NCI-H774 (cell line): ENCODE results near the gene ZNF407.
"Not testable (repeated sequence)": the region's sequence is repeated elsewhere in the genome, so short reads cannot be mapped to it uniquely, and the experiment has no call there.

Source experiments
- DNase-seq: peaks from one replicate; lab custom pipeline; 2025; lab: John Stamatoyannopoulos, UW

Gene ZNF407

DNA sequence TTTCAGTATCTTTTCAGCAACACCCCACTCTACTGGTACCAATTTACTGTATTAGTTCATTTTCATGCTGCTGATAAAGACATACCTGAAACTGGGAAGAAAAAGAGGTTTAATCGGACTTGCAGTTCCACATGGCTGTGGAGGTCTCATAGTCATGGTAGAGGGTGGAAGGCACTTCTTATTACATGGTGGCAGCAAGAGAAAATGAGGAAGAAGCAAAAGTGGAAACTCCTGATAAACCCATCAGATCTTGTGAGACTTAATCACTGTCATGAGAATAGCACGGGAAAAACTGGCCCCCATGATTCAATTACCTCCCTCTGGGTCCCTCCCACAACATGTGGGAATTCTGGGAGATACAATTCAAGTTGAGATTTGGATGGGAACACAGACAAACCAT lies 374.1 kb downstream of the ZNF407 start:
- not testable (repeated sequence) for DNase-seq

DNA sequence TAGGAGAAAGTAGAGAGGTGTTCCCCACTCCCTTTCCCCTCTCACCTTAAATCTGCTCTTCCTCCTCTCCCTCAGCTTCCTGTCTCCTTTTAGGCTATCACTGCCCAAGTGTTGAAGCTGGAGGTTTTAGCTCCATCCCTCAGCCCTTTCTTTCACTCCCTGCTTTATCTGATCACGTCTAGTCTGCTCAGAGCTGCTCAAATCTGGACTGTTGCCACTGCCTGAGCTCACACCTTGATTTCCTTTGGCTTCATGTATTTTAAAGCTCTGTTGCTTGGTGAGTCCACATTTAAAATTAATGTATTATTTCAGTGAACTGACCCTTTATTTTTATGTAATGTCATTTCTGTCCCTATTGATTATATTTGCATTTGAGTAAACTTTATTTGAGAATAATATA lies 374.7 kb downstream of the ZNF407 start:
- DNase-seq = no peak

DNA sequence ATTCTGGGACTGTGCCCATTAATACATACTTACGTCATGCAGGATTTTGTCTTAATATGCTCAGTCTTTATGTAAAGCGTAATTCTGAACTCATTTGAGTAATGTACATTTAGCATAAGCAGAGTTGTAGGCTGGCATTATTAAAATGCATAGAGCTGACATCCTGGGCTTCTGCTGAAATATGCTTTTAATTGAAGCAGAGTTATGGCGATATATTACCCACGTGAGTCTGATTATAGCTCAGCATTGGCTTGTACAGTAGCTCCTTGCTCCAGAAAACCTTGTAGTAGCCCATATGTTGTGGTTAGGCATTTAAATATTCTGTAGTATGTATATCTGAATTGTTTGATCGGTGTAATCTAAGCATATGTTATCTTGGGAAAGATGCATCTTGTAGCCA lies 377.3 kb downstream of the ZNF407 start:
- DNase-seq = no peak

DNA sequence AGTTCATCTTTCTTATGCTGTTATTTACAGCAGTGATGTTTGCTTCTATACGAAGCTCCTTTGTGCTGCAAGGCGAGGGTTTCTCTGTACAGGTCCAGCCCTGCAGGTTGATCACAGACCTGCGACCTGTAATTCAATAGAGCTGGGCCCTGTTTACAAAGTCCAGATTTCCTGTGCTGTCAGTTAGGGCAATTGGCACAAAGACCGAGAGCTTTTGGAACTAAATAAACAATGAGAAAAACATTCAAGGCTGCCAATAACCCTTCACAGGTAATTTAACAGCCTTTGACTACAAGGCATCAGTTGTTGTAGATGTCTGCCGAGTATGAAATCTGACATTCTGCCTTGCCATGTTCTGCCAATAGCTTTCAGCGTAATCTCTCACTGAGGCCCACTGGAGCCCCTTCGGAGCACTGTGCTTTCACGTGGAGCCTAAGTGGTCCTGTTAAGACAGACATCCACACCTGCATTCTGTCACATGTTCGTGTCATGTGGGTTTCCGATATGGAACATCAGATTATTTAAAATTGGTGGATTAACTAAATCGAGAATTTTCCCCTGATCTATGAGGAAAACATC lies 378.8 kb downstream of the ZNF407 start:
- DNase-seq = peak; percentile 69

DNA sequence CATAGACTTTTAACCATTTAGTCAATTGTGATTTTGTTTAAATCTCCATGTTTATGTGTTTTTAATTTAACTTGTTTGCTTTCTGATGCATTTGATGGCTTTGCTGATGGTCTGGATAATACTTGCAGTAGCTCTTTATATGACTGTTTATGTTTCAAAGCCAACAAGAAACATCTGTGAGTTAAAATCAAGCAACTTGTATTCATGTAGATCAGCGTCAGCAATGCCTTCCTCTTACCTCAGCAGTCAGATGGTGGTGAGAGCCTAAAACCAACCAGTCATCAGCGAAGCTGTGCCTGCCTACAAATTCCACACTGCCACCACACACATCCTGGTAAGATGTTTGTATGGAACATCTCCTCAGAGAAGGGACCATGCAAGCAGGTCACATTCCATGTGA lies 379.4 kb downstream of the ZNF407 start:
- no peak for DNase-seq

DNA sequence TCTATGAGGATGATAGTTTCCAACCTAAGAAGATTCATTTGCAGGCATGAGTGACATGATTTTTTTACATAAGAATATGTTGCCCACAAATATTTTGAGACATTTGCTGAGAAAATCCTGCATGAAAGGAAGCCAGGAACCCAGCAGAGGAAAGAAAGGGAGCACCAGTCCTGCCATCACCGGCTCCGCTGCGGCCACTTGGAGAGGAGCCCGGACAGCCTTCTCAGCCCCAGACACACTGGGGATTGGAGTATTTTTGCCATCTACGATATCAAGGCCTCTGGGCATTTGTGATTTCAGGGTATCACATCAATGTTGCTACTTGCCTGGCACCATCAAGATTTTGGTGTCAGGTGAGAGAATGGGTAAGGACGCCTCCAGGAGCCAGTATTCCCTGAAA lies 383.0 kb downstream of the ZNF407 start:
- no peak for DNase-seq

DNA sequence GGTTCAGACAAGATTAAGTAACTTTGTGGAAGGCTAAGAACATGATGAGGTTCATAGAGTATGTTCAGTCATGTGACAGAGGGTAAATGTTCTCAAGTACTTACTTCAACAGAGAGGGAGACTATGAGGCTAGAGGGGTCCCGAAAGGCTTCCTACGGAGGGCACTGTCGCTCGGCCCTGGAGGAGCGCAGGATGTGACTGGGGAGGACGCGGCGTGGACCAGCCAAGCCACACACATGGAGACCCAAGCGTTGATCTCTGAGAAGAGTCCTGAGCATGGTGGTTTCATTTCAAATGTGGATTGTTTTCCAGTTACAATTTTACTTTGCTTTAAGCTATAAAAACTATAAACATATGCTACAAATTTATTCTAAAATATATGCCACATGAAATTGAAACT lies 383.8 kb downstream of the ZNF407 start:
- no peak for DNase-seq

DNA sequence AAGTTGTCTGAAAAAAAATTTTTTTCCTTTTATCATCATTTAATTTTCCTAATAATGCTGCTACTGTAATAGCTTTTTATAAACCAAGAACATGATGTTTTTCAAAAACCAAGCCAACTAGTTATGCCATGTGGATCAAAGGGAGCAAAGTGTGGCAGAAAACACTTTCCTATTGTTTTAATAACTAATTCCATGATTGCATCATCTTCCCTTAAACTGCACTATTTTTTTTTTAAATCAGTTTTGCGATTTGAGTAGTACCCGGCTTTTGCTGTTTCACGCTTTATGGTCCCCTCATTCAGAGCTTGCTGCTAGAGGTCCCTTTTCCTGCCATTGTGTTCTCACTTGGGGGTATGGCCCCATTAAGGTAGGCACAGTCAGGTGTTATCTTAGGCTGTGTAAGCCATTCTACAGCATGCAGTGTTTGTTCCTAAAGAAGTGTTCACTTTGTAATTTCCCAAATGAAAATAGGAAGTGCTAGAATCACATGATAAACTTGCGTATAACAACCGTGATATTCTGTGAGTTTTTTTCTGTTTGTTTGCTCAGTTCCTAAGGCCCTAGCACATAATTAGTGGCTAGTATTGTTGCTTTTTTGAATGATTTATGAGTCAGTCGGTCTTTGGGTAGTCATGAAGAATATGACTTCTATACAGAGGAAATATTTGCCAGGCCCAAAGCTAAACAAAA lies 385.4 kb downstream of the ZNF407 start:
- peak; percentile 86 for DNase-seq

DNA sequence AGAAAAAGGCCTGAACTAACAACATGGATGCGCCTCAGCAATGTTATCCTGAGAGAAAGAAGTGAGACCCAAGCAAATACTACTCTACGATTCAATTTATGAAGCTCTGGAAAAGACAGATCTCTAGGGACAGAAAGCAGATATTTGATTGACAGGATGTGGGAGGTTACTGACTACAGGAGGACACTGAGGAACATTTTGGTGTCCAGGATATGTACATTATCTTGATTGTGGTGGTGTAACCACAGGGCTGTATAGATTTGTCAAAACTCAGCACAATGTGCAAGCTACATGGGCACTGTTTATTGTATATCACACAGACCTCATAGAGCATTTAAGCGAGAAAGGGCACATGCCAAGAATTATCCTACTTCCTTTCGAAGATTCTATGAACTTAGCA lies 391.5 kb downstream of the ZNF407 start:
- no peak for DNase-seq

DNA sequence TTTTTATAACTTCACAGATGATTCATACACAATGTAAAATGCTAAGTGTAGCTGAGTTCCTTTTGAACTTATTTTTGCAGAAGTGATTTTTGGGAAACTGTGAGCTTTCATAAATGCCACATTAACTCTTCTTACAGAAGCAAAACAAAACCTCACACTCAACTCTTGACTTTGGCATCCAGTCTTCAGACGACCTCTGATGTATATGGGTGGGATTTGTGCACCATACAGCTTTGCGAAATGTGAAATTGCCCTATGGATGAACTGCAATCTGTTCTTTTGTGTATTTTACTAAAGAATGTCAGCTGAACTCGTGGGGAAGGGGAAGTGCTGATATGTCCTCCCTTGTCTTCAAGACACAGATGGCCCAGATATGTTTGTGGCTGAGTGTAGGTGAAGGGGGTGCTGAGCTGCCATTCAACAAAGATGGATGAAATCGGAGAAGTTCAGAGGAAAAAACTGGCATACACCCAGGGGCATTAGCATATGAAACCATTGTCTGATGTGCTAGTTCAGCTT lies 393.0 kb downstream of the ZNF407 start:
- no peak for DNase-seq

DNA sequence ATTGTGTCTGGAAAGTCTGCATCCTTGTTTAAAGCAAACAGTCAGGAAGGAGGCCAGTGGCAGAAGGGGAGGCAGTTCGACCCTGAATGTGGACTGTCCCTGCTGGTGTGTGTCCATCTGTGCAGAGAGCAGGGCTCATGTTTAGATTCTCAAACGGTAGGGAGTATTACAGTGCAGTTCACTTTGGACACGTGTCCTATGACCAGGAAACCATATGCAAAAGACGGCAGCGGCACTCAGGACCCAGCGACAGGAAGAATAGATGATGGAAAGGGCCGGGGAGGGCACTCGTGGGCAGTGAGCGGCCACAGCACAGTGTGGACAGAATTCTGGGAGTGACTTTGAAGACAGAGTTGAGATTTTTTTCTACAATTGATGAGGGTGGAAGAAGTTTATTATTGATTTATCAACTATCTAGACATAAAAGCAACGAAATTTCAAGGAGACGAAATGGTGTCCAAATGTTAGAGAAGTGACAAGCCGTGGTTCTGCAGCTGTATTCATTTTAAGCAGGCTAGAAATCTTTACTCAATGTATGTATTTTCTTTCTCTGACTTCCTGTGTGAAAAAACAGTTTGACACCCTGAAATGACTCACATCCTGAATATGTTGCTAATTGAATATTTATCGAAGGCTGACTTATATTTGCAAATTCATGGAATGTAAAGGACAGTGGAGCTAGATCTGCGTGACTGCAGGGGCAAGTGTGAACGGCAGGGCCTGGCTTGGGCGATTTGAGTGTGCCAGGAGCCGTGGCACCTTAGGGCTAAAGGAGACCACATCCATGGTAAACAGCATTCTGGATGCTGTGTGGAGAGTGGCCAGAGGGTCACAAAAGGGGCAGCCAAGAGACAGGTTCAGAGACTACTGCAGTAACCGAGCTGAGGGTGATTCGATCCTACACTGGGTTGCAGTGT lies 397.1 kb downstream of the ZNF407 start:
- no peak for DNase-seq

DNA sequence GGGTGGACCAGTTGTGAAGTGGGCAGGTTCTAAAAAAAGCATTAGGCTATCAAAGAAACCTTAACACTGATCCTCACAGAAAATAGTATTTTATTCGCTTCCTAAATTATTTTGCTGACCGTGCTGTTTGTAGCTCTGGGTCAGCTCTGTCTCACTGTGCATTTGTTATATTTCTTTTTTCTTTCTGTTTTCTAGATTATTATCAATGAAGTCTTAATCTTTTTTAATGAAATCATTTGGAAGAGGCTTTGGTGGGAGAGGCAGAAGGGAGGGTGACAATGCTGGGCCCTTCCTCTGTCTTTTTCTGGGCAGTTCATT lies 397.7 kb downstream of the ZNF407 start:
- DNase-seq = no peak

DNA sequence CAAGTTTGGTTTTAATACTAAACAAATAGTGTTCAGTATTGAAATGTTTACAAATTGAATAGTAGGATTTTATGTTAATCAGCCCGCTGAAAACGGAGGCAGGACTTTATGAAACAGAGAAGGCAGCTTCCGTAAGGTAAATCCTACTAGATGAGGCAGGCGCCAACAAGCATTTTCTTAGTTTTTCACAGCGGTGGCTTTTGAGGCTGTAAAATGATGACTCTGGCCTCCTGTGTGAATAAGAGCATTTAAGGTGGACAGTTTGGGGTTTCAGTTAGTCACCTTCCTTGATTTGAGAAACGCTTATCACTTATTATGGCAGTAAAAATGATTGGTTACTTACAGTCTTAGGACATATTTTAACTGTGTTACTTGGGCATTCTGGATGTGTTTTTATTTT lies 398.4 kb downstream of the ZNF407 start:
- no peak for DNase-seq

DNA sequence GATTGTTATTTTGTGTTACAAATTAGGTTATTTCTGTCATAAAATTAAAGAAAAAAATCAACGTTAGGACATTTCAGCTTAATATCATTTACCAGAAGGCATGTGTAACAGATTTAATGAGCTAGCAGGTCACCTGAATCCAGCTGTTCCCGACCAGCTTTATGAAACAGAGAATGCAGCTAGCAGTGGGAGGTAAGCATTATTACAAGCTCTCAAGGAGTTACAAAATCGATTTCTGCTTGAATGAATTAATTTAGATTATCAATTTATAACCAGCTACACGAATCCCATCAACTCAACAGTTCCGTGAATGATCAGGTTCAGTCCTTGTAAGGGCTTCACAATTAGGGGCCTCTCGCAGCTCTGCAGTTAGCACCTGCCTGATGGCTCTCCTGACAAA lies 399.3 kb downstream of the ZNF407 start:
- no peak for DNase-seq

DNA sequence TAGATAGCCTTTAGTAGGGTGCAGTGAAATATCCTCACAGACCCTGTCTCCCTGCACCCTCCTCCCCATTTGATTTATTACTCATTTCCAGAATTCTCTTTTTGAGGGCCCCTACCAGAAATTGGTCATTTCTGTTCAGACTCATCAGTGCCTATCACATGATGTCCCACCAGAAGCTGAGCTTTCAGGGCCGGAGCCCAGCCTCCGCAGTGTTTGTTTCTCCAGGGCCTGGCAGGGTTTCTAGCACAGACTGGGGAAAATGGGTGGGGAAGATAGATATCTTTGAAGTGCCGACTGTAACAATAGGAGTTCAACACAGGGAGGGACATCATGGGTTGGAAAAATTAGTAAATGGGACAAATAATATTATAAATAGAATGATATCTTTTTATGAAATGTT lies 403.2 kb downstream of the ZNF407 start:
- no peak for DNase-seq

DNA sequence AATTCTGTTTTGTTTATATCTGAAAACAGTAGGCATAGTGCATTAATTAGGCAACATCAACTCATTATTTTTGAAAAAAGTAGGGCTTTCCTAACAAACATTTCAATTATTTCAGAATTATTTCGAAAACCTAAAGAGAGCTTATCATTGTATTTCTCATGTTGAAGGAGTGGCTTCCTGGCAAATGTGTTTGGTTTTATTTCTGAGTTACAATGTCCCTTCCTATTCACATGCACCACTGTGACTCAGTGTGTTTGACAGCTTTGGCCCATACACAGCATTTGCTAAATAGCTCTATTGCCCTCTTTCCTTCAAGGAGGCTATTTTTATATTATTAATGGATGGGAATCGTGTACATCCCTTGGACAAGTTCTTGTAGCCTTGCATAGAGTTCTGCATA lies 405.4 kb downstream of the ZNF407 start:
- no peak for DNase-seq

DNA sequence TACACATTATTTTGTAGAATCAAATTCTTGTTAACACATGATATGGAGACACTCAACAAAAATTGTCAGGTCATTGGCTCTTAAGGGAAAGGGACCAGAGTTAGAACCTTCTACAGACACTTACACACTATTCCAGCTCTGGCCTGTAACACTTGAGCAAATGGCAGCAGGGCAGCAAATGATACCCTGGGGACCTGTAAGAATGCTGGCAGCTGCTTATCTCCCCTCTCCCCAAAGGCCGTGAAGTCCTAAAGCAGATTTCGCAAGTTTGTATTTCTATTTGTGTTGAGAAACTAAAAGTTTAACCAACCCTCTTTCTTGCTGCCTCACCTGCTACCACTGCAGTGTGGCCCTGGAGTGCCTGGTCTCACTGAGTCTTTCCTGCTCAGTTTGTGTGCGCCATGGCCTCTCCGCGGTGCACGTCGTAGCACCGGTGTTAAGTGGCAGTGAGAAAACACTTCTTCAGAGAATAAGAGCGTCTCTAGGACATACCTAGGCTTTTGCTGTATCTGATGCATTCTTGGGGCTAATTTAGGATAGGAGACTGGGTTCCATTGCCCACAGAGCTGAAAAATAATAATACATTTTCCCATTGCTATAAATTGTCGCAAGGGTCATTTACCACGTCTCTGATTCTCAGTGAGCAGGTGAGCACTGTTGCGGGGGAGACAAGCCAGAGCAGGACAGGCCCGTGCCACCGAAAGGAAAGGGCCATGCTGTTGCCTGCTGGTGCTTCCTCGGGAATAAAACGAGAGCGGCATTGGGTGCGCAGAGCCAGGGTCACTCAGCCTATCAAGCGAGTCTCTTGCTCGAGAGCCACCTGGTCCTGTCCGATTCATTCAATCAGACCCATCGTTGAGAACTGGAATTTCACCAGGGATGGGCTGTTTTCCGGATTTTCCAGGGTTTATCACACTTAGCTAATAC lies 406.4 kb downstream of the ZNF407 start:
- no peak for DNase-seq

DNA sequence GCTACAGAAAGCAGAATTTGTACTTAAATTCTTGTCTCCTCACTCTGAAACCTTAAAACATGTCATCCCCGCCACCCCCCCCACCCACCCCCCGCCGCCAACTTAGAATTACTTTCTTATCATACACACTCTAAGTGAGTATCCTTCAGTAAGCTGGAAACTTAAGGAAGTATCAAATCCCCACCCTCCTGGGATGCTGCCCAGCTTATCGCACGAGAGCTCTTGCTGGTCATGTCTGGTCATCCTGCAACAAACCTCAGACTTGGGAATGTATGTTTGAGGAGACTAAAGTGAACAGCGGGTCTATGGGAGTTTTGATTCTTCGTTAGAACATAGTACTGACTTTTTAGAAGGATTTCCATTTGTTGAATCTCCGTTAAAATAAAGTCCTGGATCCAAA lies 408.0 kb downstream of the ZNF407 start:
- DNase-seq = no peak

DNA sequence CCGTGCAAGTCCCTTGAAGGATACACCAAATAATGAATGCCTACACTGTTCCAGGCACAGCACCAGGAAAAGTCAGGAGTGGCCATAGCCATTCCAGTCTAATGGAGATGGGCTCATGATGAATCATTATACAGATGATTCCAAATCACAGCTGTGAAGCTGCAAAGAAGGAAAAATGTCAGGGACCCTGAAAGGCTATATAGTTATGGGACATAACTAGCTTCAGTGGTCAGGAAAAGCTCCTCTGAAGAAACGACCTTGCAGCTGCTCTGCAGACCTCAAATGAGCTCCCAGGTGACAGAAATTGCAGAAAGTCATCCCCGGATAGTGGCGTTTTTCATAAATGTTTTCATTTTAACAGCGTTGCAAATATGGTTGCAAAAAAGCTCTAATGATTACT lies 410.5 kb downstream of the ZNF407 start:
- DNase-seq = no peak

DNA sequence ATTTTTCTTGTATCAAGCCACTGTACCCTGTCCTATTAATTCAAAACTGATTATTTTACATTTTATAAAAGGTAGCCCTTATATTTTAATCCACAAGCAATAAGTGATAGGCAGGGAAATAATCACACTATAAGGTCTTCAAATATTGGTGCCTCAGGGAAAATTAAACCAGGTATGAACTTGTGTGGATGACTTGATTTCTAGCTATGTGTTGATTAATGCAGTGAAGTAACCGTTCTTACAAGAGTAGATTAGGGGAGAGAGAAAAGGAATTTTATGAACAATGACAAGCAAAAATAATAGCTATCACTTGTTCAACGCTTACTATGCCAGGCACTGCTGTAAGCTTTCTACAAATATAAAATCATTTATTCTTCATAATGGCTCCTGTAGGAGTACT lies 411.6 kb downstream of the ZNF407 start:
- DNase-seq = no peak

DNA sequence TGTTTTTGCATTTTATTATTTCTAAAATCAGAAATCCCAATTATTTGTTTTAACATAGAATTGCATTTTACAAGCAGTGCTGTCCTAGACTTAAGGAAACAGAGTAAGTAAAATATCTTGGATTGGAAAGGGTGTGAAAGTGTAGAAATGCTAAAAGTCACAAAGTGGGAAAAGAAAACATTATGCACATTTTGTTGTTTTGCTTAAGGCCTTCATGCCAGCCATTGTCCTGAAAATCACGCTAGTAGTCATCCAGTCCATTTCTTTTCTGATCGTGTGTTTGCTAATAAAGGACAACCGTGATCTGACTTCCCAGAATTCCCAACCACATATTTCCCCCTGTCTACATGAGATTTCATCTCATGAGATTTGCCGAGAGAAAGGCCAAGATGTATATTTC lies 412.2 kb downstream of the ZNF407 start:
- DNase-seq = no peak

DNA sequence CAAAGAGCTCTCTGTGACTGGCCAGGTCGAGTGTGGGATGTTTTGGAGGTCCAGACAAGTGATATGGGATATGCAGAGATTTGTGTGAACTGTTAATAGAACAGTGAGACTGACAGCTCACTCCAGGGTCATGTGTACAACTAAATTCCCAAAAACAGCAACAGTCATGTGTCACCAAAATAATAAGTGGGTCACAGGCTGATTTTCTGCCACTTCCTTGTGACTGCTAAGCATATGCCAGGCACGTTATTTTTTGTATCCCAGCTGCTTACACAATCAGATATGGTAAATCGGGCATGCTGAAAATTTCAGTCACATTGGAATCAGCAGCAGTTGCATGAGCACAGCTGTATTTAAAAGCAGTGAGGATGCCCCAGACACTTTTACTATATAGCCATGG lies 412.6 kb downstream of the ZNF407 start:
- no peak for DNase-seq
